Activated naive CD4-positive, alpha-beta T cell treated with anti-CD3 and anti-CD28 coated beads, Interleukin-2, amount 50 U/mL, for 72 hours (primary cell): ENCODE data around the gene KLRC2. TPM values are rescaled to one million over a fixed set of nuclear protein-coding genes. Genes with fewer than 3 reads are reported as not detected.
A peak's percentile ranks its signal among the peaks of the same experiment; 100 is the strongest.
"Not testable (repeated sequence)": the region's sequence is repeated elsewhere in the genome, so short reads cannot be mapped to it uniquely, and the experiment has no call there.

Experiments used
- ATAC-seq, 2 donors: fragments of 150-1000 bp; cut with Tn5 transposase; 2 replicates each; pipeline ENCODE4 v1.10.0; 2021; ENCODE audit warnings: mild to moderate bottlenecking in 2 of 2, moderate library complexity in 2 of 2
- DNase-seq, 2 donors: peaks; one replicate each; pipeline ENCODE4 v3.0.0; 2021 to 2022; ENCODE audit warnings: low spot score in 2 of 2
- H3K27ac Mint-ChIP-seq, 2 donors: one replicate each; pipeline ENCODE4 v1.8.0; 2022; ENCODE audit warnings: mild to moderate bottlenecking in 2 of 2, mixed read lengths in 2 of 2
- H3K36me3 Mint-ChIP-seq, 2 donors: one replicate each; pipeline ENCODE4 v1.8.0; 2022; ENCODE audit warnings: mixed read lengths in 2 of 2
- H3K9me3 Mint-ChIP-seq, 2 donors: one replicate each; pipeline ENCODE4 v1.8.0; 2022; ENCODE audit warnings: mixed read lengths in 2 of 2
- total RNA-seq, 2 donors: library from RNA; stranded (reverse); gene quantifications; one replicate each; pipeline ENCODE4 v1.2.3, GENCODE V29; 2022

The KLRC2 gene
- under 1 TPM in 1 of 2 donors, not detected in 1; 0.27 TPM for total RNA-seq

DNA sequence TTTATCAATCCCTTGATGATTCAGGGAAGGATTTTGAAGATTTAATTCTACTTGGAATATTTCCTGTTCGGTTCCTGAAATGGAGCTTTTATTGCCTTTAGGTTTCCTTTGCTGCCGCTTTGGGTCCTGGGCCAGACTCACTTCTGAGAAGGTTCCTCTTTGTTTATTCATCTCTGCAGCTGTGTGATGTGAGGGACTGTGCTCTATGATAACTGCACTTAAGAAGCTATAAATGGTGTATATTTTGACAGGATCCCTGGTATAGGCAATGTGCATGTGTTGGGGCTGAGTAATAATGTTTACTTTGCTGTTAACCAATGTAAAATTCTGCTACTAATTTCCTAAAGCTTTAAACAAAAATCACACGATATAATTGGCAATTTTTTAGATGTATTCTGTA, at the start of gene KLRC2:
Gene KLRC2 (minus strand): TSS at position 195 of the 400 bp plus-strand sequence. CDS start 24 bp downstream, at position 171.
- not testable (repeated sequence) for H3K27ac Mint-ChIP-seq, H3K9me3 Mint-ChIP-seq, DNase-seq, ATAC-seq, H3K36me3 Mint-ChIP-seq

DNA sequence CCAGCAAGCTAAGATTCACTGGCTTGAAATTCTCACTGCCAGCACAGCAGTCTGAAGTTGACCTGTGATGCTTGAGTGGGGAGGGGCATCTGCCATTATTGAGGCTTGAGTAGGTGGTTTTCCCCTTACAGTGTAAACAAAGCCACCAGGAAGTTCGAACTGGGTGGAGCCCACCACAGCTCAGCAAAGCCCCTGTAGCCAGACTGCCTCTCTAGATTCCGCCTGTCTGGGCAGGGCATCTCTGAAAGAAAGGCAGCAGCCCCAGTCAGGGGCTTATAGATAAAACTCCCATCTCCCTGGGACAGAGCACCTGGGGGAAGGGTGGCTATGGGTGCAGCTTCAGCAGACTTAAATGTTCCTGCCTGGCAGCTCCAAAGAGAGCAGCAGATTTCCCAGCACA, 46.1 kb upstream of the KLRC2 start:
- not testable (repeated sequence) for DNase-seq, H3K36me3 Mint-ChIP-seq, ATAC-seq, H3K27ac Mint-ChIP-seq
- peaks cover 10 to 11% of the 10 kb centered on the region in 2 donors for H3K9me3 Mint-ChIP-seq

- not testable (repeated sequence) for H3K27ac Mint-ChIP-seq, H3K9me3 Mint-ChIP-seq, DNase-seq, ATAC-seq
- H3K36me3 Mint-ChIP-seq, result peaks cover 4 to 11% of the 10 kb centered on the region in 2 donors
Observed at GRCh38 chr12:10472808-10473207, 37.0 kb upstream of the KLRC2 start.

DNA sequence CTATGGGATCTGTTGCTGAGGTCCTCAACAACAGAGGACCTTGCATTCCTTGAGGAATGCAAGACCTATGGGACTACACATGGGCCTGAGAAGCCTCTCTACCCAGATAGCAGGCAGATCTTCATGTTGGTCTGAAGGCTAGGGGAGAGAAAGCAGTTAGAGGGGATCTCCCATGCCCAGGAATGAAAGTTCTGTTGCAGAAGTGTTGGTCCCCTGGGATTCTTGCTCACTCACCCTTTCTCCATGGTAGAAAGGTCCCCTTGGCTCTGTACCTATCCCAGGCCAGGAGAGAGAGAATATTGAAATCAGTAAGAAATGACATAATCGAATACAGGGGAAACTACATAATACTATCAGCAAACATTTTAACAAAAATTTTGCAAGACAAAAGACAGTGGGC, 33.9 kb upstream of the KLRC2 start:
- ATAC-seq (no peak), DNase-seq (no peak)
- Mint-ChIP-seq H3K9me3 (peaks cover 0 to 4% of the 10 kb centered on the region in 2 donors), H3K36me3 (peaks cover 5% of the 10 kb centered on the region in 2 donors), H3K27ac (no peak overlapping the region)

DNA sequence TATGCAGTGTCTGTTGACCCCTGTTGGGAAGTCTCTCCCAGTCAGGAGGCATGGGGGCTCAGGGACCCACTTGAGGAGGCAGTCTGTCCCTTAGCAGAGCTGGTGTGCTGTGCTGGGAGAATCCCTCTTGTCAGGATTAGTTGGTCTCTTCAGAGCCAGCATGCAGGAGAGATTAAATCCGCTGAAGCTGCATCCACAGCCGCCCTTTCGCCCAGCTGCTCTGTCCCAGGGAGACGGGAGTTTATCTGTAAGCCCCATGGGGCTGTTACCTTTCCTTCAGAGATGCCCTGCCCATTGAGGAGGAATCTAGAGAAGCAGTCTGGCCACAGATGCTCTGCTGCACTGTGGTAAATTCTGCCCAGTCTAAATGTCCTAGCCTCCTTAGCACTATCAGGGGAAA, 30.5 kb upstream of the KLRC2 start:
- H3K27ac Mint-ChIP-seq, result no peak overlapping the region
- peaks cover 5% of the 10 kb centered on the region in 2 donors for H3K36me3 Mint-ChIP-seq
- peaks cover 0 to 6% of the 10 kb centered on the region in 2 donors for H3K9me3 Mint-ChIP-seq
- ATAC-seq (no peak), DNase-seq (no peak)

GRCh38 chr12:10457760-10458159, 21.9 kb upstream of the KLRC2 start:
- peaks cover 8 to 15% of the 10 kb centered on the region in 2 donors for H3K36me3 Mint-ChIP-seq
- H3K27ac Mint-ChIP-seq, result no peak overlapping the region
- ATAC-seq (no peak), DNase-seq (no peak)
- H3K9me3 Mint-ChIP-seq, result peaks cover 14 to 24% of the 10 kb centered on the region in 2 donors

DNA sequence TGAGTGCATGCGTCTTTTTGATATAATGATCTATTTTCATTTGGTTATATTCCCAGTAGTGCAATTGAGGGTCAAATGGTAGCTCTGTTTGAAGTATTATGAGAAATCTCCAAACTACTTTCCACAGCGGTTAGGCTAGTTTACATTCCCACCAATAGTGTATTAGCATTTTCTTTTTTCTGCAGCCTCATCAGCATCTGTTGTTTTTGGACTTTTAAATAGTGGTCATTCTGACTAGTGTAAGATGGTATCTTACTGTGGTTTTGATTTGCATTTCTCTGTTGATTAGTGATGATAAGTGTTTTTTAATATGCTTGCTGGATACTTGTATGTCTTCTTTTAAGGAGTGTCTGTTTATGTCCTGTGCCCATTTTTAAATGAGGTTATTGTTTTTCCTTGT, 21.0 kb upstream of the KLRC2 start:
- DNase-seq (no peak), ATAC-seq (no peak)
- Mint-ChIP-seq H3K9me3 (peaks cover 14 to 21% of the 10 kb centered on the region in 2 donors), H3K27ac (no peak overlapping the region), H3K36me3 (peaks cover 8 to 15% of the 10 kb centered on the region in 2 donors)

- ATAC-seq (no peak), DNase-seq (no peak)
- H3K27ac Mint-ChIP-seq, result no peak overlapping the region
- peaks cover 8 to 15% of the 10 kb centered on the region in 2 donors for H3K36me3 Mint-ChIP-seq
- peaks cover 14 to 18% of the 10 kb centered on the region in 2 donors for H3K9me3 Mint-ChIP-seq
Observed at GRCh38 chr12:10455766-10456165, 20.0 kb upstream of the KLRC2 start.

DNA sequence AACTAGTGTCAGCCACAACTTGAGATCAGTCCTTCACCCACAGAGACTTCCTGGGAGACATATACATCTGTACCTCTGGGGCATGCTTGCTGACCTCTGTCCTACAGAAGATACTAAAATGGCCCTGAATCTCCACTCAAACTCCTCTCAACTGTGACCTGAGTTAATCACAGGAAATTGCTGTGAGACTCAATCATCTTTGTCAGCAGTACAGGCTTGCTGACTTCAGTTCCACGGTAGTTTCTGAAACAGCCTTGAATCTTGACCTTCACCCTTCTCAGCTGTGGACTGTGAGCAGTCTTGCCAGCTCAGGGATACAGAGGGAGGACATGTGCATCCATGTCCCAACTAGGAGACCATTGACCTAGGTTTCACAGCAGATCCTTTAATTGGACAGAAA, 18.7 kb upstream of the KLRC2 start:
- Mint-ChIP-seq H3K9me3 (peaks cover 14 to 18% of the 10 kb centered on the region in 2 donors), H3K36me3 (peaks cover 8 to 15% of the 10 kb centered on the region in 2 donors), H3K27ac (no peak overlapping the region)
- no peak for ATAC-seq
- DNase-seq, result no peak

DNA sequence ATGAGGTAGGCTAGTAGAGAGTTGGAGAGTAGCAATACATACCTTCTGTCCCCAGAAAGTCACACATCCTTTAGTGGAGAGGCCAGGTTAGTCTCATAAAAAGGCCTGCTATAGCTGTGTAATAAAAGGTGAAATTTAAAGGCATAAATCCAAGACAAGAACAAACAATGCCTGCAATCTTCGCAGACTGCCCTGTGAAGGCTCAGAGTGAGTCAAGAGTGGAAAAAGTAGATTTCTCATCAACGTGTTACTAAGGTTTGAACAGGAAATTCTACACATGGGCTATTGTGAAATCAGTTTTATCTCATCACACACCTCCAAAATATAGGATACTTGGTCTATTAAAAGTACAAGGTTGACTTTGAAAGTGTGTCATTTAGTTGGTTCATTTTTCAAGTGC, 17.3 kb upstream of the KLRC2 start, which contains the start of gene KLRC1:
Gene KLRC1 (minus strand): TSS at position 222 of the 400 bp plus-strand sequence. CDS start 2,221 bp downstream, outside the sequence.
- DNase-seq (no peak), ATAC-seq (peak in 1 of 2 donors; percentile 26)
- Mint-ChIP-seq H3K36me3 (peaks cover 8 to 15% of the 10 kb centered on the region in 2 donors), H3K9me3 (peaks cover 14 to 18% of the 10 kb centered on the region in 2 donors), H3K27ac (no peak within 1 kb of the TSS)

DNA sequence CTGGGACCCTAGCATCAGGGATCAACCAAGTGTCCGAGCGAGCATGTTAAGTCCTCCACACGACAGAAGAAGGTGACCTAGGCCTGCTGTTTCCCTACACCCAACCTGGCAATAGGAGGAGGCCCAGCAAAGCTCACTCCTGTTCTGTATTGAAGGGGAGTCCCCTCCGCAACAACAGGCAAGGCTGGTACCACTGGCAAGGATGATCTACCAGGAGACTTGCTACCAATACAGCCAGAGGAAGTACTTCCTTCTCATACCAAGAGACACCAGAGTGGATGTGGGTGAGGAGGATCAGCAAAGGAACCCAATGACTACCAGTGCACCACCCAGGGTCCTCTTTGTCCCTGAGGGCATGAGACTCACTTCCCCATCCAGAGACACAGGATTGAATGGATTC, 12.4 kb upstream of the KLRC2 start:
- H3K36me3 Mint-ChIP-seq, result no peaks in the 10 kb centered on the region
- no peak overlapping the region for H3K27ac Mint-ChIP-seq
- H3K9me3 Mint-ChIP-seq, result no peaks in the 10 kb centered on the region
- ATAC-seq, result no peak
- DNase-seq, result no peak

GRCh38 chr12:10446052-10446451, 10.2 kb upstream of the KLRC2 start:
- DNase-seq, H3K27ac Mint-ChIP-seq, H3K36me3 Mint-ChIP-seq, H3K9me3 Mint-ChIP-seq: not testable (repeated sequence)
- peak; percentile 44 to 75 for ATAC-seq

GRCh38 chr12:10441144-10441543, 5.3 kb upstream of the KLRC2 start:
- H3K9me3 Mint-ChIP-seq, DNase-seq, ATAC-seq, H3K36me3 Mint-ChIP-seq, H3K27ac Mint-ChIP-seq: not testable (repeated sequence)

DNA sequence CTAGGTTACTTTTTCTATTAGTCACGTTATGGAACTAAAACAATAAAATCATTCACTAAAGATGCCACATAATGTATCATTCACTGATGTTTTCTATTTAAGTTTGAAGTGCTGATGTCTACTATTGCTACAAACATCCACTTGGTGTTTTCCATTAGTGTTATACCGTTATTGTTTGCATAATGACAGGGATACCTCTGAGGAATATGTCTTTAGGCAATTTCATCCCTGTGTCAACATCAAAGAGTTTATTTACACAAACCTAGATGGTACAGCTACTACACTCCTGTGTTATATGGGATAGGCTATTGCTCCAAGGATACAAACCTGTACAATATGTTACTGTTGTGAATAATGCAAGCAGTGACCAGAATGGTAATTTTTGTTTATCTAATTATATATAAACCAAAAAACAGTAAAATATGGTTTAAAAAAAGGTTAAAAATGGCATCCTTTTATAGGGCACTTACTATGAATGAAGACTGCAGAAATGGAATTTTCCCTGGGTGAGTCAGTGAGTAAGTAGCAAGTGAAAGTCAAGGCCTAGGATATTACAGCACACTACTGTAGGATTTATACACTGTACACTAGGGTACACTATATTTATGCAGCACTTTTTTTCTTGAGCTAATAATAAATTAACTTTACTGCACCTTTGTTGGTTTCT, 3.9 kb upstream of the KLRC2 start:
- not testable (repeated sequence) for DNase-seq, H3K27ac Mint-ChIP-seq, H3K9me3 Mint-ChIP-seq, H3K36me3 Mint-ChIP-seq, ATAC-seq

DNA sequence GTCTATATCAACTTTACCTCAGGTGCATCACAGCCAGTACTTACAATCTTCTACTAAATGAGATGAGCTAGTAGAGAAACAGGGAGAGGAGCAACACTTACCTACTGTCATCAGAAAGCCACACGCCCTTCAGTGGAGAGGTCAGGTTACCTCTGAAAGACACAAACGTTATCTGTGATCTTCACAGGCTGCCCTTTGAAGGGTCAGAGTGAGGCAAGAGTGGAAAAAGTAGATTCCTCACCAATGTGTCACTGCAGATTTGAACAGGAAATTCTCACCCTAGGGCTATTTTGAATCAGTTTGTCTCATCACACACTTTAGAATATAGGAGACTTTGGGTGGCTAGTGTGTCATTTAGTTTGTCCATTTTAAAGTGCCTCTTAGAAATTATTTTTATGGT, 1.8 kb upstream of the KLRC2 start:
- peak in 1 of 2 donors; percentile 65 for ATAC-seq
- H3K27ac Mint-ChIP-seq, H3K36me3 Mint-ChIP-seq, H3K9me3 Mint-ChIP-seq, DNase-seq: not testable (repeated sequence)

DNA sequence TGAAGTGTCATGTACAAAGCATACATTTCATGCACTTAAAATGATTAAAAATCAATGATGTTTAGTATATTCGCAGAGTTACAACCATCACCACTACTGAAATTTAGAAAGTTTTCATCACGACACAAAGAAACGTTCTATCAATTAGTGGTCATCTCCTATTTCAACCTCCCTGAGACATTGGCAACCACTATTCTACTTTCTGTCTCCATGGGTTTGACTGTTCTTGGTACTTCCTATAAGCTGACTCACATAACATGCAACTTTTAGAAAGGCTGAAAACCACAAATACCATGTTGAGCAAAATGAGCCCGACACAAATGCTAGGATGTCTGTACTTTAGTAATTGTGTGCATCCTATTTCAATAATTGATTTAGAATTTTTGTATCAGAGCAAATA, 5.2 kb downstream of the KLRC2 start:
- H3K36me3 Mint-ChIP-seq, DNase-seq, ATAC-seq, H3K27ac Mint-ChIP-seq, H3K9me3 Mint-ChIP-seq: not testable (repeated sequence)

GRCh38 chr12:10425938-10426337, 9.9 kb downstream of the KLRC2 start:
- not testable (repeated sequence) for H3K27ac Mint-ChIP-seq, ATAC-seq, H3K36me3 Mint-ChIP-seq, DNase-seq, H3K9me3 Mint-ChIP-seq
